ENCODE measurements around the gene SLC49A4.

The SLC49A4 gene

GRCh38 chr3:122770521-122771202, 24.2 kb upstream of the SLC49A4 start:
- H3K36me3 ChIP-seq, result no peaks in the 10 kb centered on the region
- H3K4me1 ChIP-seq (ENCODE audit: control insufficient read depth in 1 of 2, insufficient read depth in 1 of 2, low read depth in 1 of 2, low read length in 1 of 2), result peaks cover 72 to 77% of the 10 kb centered on the region in 2 experiments
- H3K27me3 ChIP-seq, result no peaks in the 10 kb centered on the region
- no peak overlapping the region for H3K4me3 ChIP-seq (ENCODE audit: low read depth in 1 of 2, low read length in 1 of 2)
- no peaks in the 10 kb centered on the region for H3K9me3 ChIP-seq
- peak overlapping the region; percentile 97 for H3K27ac ChIP-seq
- TF ChIP-seq, protein P1, sequence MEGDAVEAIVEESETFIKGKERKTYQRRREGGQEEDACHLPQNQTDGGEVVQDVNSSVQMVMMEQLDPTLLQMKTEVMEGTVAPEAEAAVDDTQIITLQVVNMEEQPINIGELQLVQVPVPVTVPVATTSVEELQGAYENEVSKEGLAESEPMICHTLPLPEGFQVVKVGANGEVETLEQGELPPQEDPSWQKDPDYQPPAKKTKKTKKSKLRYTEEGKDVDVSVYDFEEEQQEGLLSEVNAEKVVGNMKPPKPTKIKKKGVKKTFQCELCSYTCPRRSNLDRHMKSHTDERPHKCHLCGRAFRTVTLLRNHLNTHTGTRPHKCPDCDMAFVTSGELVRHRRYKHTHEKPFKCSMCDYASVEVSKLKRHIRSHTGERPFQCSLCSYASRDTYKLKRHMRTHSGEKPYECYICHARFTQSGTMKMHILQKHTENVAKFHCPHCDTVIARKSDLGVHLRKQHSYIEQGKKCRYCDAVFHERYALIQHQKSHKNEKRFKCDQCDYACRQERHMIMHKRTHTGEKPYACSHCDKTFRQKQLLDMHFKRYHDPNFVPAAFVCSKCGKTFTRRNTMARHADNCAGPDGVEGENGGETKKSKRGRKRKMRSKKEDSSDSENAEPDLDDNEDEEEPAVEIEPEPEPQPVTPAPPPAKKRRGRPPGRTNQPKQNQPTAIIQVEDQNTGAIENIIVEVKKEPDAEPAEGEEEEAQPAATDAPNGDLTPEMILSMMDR (IDR thresholded peaks at IDR 0.05), result no peak

GRCh38 chr3:122772827-122773226, 22.0 kb upstream of the SLC49A4 start:
- Histone ChIP-seq H3K9me3 (no peaks in the 10 kb centered on the region), H3K4me1 (ENCODE audit: control insufficient read depth in 1 of 2, insufficient read depth in 1 of 2, low read depth in 1 of 2, low read length in 1 of 2) (peaks cover 50 to 56% of the 10 kb centered on the region in 2 experiments), H3K36me3 (peaks cover 8% of the 10 kb centered on the region), H3K27ac (no peak overlapping the region), H3K27me3 (no peaks in the 10 kb centered on the region), H3K4me3 (ENCODE audit: low read depth in 1 of 2, low read length in 1 of 2) (no peak overlapping the region)
- TF ChIP-seq, protein P1 (IDR thresholded peaks at IDR 0.05), result no peak

GRCh38 chr3:122773944-122774509, 20.8 kb upstream of the SLC49A4 start:
- H3K27me3 ChIP-seq, result no peaks in the 10 kb centered on the region
- H3K27ac ChIP-seq, result peak overlapping the region; percentile 81
- H3K4me1 ChIP-seq (ENCODE audit: control insufficient read depth in 1 of 2, insufficient read depth in 1 of 2, low read depth in 1 of 2, low read length in 1 of 2), result peaks cover 38 to 44% of the 10 kb centered on the region in 2 experiments
- TF ChIP-seq, protein P1 (IDR thresholded peaks at IDR 0.05), result no peak
- H3K9me3 ChIP-seq, result no peaks in the 10 kb centered on the region
- peaks cover 8% of the 10 kb centered on the region for H3K36me3 ChIP-seq
- H3K4me3 ChIP-seq (ENCODE audit: low read depth in 1 of 2, low read length in 1 of 2), result no peak overlapping the region

- peaks cover 8% of the 10 kb centered on the region for H3K36me3 ChIP-seq
- peaks cover 33 to 38% of the 10 kb centered on the region in 2 experiments for H3K4me1 ChIP-seq (ENCODE audit: control insufficient read depth in 1 of 2, insufficient read depth in 1 of 2, low read depth in 1 of 2, low read length in 1 of 2)
- no peaks in the 10 kb centered on the region for H3K27me3 ChIP-seq
- H3K27ac ChIP-seq, result peak overlapping the region; percentile 81
- H3K9me3 ChIP-seq, result no peaks in the 10 kb centered on the region
- TF ChIP-seq, protein P1 (IDR thresholded peaks at IDR 0.05), result no peak
- no peak overlapping the region for H3K4me3 ChIP-seq (ENCODE audit: low read depth in 1 of 2, low read length in 1 of 2)
These were observed 20.3 kb upstream of the SLC49A4 start for GRCh38 chr3:122774564-122774963.

DNA sequence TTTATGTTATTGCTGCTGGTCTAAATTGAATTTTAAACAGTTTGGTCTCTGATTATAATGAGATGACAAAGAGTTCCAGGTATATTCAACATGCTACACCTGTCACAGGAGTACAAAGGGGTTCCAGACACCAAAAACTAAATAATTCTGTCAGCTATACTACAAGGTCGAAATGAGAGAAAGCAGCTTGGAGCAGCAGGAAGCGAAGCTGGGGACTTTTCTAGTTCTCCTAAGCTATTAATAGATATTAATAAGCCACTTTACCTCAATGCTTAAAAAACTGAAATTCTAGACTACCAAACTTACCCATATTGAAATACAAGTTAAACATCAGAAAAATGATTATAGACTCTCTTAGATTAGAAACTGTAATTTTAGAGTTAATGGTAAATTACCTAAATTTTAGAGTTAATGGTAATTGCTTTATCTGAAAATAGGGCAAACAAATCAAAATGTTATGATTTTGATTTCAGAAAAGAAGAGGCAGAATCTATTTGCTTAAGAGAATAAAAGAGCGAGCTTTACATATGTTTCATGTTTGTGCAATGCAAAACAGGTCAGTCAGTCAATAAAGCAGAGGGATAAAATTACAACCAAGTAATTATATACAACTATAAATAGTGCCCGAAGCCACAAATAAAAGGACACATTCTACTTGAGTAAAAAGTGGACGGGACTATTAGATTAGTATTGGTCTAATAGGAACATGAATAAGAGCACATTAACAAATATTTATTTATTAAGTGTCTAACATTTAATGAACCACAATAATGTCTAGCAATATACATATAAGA, 18.0 kb upstream of the SLC49A4 start:
- H3K36me3 ChIP-seq, result peaks cover 8% of the 10 kb centered on the region
- H3K27me3 ChIP-seq, result no peaks in the 10 kb centered on the region
- TF ChIP-seq, protein P1 (IDR thresholded peaks at IDR 0.05), result no peak
- no peak overlapping the region for H3K4me3 ChIP-seq (ENCODE audit: low read depth in 1 of 2, low read length in 1 of 2)
- peaks cover 12 to 16% of the 10 kb centered on the region in 2 experiments for H3K4me1 ChIP-seq (ENCODE audit: control insufficient read depth in 1 of 2, insufficient read depth in 1 of 2, low read depth in 1 of 2, low read length in 1 of 2)
- H3K9me3 ChIP-seq, result no peaks in the 10 kb centered on the region
- no peak overlapping the region for H3K27ac ChIP-seq
